ENCODE measurements around the gene LRCH3. TPM values are rescaled to one million over a fixed set of nuclear protein-coding genes. Genes with fewer than 3 reads are reported as not detected.

LRCH3 gene
- total and polyA plus RNA-seq, 2 of the 13 experiments (the other 11 are each of a cell fraction or from before 2014, with no cell fraction given): 25.5 to 103 TPM

GRCh38 chr3:197880491-197881269, 89.6 kb downstream of the LRCH3 start (continued):
- TF ChIP-seq HMG20B (CRISPR knock-in tag; conservative IDR thresholded peaks at IDR 0.05) (peak; percentile 96), ZNF747 (CRISPR knock-in tag; IDR thresholded peaks at IDR 0.05; ENCODE audit: borderline replicate concordance) (0 out of 2 replicates have a peak, but pooled peaks have one; percentile 13), ZNF333 (CRISPR knock-in tag; IDR thresholded peaks at IDR 0.05; ENCODE audit: borderline replicate concordance) (no peak), FOXA1 (IDR thresholded peaks at IDR 0.05) (peak; percentile 64), FOXA1 (CRISPR knock-in tag; IDR thresholded peaks at IDR 0.05) (peak; percentile 87), MXI1 (IDR thresholded peaks at IDR 0.05; ENCODE audit: borderline replicate concordance, low read depth, low read length) (no peak), TOE1 (CRISPR knock-in tag; IDR thresholded peaks at IDR 0.05) (peak; percentile 83; the same call in 1 of the 2 replicates), SAP130 (CRISPR knock-in tag; IDR thresholded peaks at IDR 0.05; ENCODE audit: low read depth) (peak; percentile 76), ZNF160 (CRISPR knock-in tag; IDR thresholded peaks at IDR 0.05) (peak; percentile 45; the same call in 1 of the 2 replicates), AKAP8 (CRISPR knock-in tag; IDR thresholded peaks at IDR 0.05) (0 out of 2 replicates have a peak, but pooled peaks have one; percentile 60), FOXP1 (IDR thresholded peaks at IDR 0.05) (no peak), FOXP1 (CRISPR knock-in tag; IDR thresholded peaks at IDR 0.05) (peak; percentile 87), CCDC6 (CRISPR knock-in tag; IDR thresholded peaks at IDR 0.05) (peak; percentile 23; the same call in 1 of the 2 replicates), ZNF556 (CRISPR knock-in tag; IDR thresholded peaks at IDR 0.05; ENCODE audit: borderline replicate concordance) (peak; percentile 53; the same call in 1 of the 2 replicates), MATR3 (CRISPR knock-in tag; IDR thresholded peaks at IDR 0.05) (no peak), ZNF264 (CRISPR knock-in tag; IDR thresholded peaks at IDR 0.05) (0 out of 2 replicates have a peak, but pooled peaks have one; percentile 20), ZNF318 (CRISPR knock-in tag; IDR thresholded peaks at IDR 0.05) (no peak)
- TF ChIP-seq, protein P1, sequence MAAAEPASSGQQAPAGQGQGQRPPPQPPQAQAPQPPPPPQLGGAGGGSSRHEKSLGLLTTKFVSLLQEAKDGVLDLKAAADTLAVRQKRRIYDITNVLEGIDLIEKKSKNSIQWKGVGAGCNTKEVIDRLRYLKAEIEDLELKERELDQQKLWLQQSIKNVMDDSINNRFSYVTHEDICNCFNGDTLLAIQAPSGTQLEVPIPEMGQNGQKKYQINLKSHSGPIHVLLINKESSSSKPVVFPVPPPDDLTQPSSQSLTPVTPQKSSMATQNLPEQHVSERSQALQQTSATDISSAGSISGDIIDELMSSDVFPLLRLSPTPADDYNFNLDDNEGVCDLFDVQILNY (CRISPR knock-in tag; conservative IDR thresholded peaks at IDR 0.05): no peak
- TF ChIP-seq, protein P2, sequence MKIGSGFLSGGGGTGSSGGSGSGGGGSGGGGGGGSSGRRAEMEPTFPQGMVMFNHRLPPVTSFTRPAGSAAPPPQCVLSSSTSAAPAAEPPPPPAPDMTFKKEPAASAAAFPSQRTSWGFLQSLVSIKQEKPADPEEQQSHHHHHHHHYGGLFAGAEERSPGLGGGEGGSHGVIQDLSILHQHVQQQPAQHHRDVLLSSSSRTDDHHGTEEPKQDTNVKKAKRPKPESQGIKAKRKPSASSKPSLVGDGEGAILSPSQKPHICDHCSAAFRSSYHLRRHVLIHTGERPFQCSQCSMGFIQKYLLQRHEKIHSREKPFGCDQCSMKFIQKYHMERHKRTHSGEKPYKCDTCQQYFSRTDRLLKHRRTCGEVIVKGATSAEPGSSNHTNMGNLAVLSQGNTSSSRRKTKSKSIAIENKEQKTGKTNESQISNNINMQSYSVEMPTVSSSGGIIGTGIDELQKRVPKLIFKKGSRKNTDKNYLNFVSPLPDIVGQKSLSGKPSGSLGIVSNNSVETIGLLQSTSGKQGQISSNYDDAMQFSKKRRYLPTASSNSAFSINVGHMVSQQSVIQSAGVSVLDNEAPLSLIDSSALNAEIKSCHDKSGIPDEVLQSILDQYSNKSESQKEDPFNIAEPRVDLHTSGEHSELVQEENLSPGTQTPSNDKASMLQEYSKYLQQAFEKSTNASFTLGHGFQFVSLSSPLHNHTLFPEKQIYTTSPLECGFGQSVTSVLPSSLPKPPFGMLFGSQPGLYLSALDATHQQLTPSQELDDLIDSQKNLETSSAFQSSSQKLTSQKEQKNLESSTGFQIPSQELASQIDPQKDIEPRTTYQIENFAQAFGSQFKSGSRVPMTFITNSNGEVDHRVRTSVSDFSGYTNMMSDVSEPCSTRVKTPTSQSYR (CRISPR knock-in tag; IDR thresholded peaks at IDR 0.05; ENCODE audit: borderline replicate concordance): peak; percentile 67; the same call in 1 of the 2 replicates
